ENCODE results near the gene FXYD3. TPM values are rescaled to one million over a fixed set of nuclear protein-coding genes. Genes with fewer than 3 reads are reported as not detected.

The FXYD3 gene
- total RNA-seq: 145 TPM
- long read RNA-seq, transcript FXYD3-210 (8 exons, 548 nt): major isoform, 6 of 70 reads
- long read RNA-seq, partial matches to known transcripts: 53 of 70 reads
- long read RNA-seq, other reads (novel, unspliced or antisense): 9 of 70 reads

- Histone ChIP-seq H3K27ac (peak within 1 kb of the TSS; percentile 71), H3K4me3 (peak within 1 kb of the TSS; percentile 44), H3K9me3 (no peaks in the 10 kb centered on the region), H3K27me3 (no peaks in the 10 kb centered on the region), H3K4me1 (peaks cover 22% of the 10 kb centered on the region), H3K36me3 (no peaks in the 10 kb centered on the region)
- DNase-seq: no peak
- ATAC-seq: no peak
- intact Hi-C loops (cut with DNase I): no loop called here
- TF ChIP-seq CTCF (IDR thresholded peaks at IDR 0.05): no peak
Measured at GRCh38 chr19:35115177-35115951, at the start of gene FXYD3. Gene FXYD3 (plus strand): TSS chr19:35115823. CDS start chr19:35119377, 3,554 bp downstream.

- Histone ChIP-seq H3K36me3 (no peaks in the 10 kb centered on the region), H3K27me3 (peaks cover 4% of the 10 kb centered on the region), H3K27ac (no peak overlapping the region), H3K9me3 (no peaks in the 10 kb centered on the region), H3K4me3 (no peak overlapping the region), H3K4me1 (peaks cover 4% of the 10 kb centered on the region)
- no peak for TF ChIP-seq CTCF (IDR thresholded peaks at IDR 0.05)
- intact Hi-C loops (cut with DNase I): no loop called here
- no peak for DNase-seq
- ATAC-seq: no peak
Measured at GRCh38 chr19:35066121-35066520, 49.5 kb upstream of the FXYD3 start.

- no peaks in the 10 kb centered on the region for H3K36me3 ChIP-seq
- H3K27me3 ChIP-seq: peaks cover 4% of the 10 kb centered on the region
- DNase-seq (peak; percentile 93), ATAC-seq (peak; percentile 93)
- no peak overlapping the region for H3K4me3 ChIP-seq
- no peaks in the 10 kb centered on the region for H3K9me3 ChIP-seq
- no peak overlapping the region for H3K27ac ChIP-seq
- peak; percentile 91 for TF ChIP-seq CTCF (IDR thresholded peaks at IDR 0.05)
- peaks cover 4% of the 10 kb centered on the region for H3K4me1 ChIP-seq
- intact Hi-C loops (cut with DNase I): no loop called here
Measured at GRCh38 chr19:35066691-35067563, 48.7 kb upstream of the FXYD3 start.

GRCh38 chr19:35068941-35069634 lies 46.5 kb upstream of the FXYD3 start:
- intact Hi-C loops (cut with DNase I): no loop called here
- no peak overlapping the region for H3K27ac ChIP-seq
- no peak for TF ChIP-seq CTCF (IDR thresholded peaks at IDR 0.05)
- ATAC-seq (no peak), DNase-seq (no peak)
- no peaks in the 10 kb centered on the region for H3K9me3 ChIP-seq
- peaks cover 4% of the 10 kb centered on the region for H3K4me1 ChIP-seq
- no peak overlapping the region for H3K4me3 ChIP-seq
- H3K27me3 ChIP-seq: peaks cover 4% of the 10 kb centered on the region
- no peaks in the 10 kb centered on the region for H3K36me3 ChIP-seq

GRCh38 chr19:35069696-35070095 lies 45.9 kb upstream of the FXYD3 start:
- TF ChIP-seq CTCF (IDR thresholded peaks at IDR 0.05): no peak
- DNase-seq (no peak), ATAC-seq (no peak)
- Histone ChIP-seq H3K4me3 (no peak overlapping the region), H3K4me1 (peaks cover 4% of the 10 kb centered on the region), H3K36me3 (no peaks in the 10 kb centered on the region), H3K9me3 (no peaks in the 10 kb centered on the region), H3K27ac (no peak overlapping the region), H3K27me3 (peaks cover 4% of the 10 kb centered on the region)
- intact Hi-C loops (cut with DNase I): no loop called here

Measured in upper lobe of right lung (tissue), 1 donor.